HG02610 (cell line): ENCODE results near the gene ARPC5L.
"Not testable (repeated sequence)": the region's sequence is repeated elsewhere in the genome, so short reads cannot be mapped to it uniquely, and the experiment has no call there.

Experiments used
- ATAC-seq: cut with Tn5 transposase; IDR thresholded peaks from one replicate; pipeline ENCODE4 v1.9.1; 2021; ENCODE audit warnings: mild to moderate bottlenecking, moderate library complexity; ENCODE audit not compliant: unreplicated experiment

Gene ARPC5L

DNA sequence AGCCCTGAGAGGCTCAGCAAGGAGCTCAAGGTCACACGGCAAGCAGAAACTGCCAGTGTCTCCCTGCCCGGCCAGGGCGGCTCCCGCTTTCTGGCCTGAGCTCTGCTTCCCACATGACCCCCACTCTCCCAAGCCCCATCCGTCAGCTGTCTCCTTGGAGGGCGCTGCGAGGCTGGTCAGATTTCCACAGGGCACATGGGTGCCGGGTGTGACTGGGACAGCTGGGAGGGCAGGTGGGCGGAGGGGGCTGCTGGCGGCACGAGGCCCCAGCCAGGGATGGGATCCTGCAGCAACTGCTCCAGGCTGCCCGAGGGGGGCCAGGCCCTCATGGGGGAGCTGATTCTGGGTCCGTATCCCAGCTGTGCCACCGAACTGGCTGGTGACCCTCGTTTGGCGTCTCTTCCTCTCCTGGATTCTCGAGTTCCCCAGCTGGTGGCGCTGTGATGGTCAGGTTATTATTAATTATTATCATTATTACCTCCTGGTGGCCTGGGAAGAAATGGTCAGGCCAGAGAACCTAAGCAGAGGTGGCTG, 21.6 kb upstream of the ARPC5L start:
- no peak for ATAC-seq

DNA sequence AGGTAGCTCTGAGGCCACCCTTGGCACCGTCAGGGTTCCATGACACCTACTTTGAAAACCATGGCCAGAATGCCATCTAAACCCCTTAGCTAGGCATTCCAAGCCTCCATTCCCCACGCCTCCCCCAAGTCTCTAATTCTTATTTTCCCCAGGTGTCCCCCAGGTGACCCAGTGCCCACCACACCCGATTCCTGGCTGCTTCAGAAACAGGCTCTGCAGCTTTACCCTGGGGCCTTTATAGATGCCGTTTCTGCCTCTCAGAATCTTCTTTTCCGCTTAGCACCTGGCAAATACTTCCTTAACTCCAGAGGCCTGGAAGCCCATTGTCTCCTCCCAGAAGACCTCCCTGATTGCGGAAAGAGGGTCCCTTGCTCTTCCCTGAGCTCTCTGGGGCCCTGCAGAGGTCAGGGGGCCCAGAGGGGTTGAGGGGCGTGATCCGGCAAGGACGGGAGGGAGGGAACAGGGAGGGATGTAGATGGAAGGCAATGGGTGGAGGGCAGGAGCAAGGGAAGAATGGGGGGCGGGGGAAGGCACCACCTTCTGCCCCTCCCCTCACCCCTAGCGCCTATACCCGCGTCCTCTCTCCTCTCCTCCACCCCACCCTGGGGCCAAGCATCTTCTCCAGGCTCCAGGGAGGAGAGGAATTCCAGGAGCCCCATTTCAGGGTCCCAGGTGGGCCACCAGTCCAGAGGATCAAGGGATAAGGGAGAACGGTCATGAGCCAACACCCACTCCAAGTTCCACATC, 20.7 kb upstream of the ARPC5L start:
- ATAC-seq = no peak

DNA sequence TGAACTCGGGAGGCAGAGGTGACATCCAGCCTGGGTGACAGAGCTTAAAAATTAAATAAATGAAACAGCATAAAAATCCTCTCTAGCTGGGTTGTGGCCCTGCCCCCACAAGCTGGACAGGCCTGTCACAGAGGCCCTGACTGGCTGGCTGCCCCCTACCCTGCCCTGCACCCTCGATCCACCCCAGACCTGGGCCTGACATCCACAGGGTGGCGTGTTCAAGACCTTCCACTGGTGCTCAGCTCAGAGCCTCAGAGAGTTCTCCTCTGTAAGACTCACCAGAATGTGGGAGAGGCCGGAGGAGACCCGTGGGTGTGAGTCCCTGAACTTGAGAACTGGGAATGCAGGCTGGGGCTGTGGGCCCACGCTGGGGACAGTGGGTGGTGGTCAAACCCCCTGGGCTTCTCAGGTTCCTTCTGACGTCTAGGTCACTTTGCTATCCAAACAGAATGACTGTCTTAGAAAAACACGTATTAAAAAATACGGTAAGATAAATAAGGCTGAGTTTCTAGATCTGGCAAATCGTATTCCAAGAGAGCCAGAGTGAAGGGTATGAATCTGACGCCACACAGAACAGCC, 18.4 kb upstream of the ARPC5L start:
- ATAC-seq = no peak

DNA sequence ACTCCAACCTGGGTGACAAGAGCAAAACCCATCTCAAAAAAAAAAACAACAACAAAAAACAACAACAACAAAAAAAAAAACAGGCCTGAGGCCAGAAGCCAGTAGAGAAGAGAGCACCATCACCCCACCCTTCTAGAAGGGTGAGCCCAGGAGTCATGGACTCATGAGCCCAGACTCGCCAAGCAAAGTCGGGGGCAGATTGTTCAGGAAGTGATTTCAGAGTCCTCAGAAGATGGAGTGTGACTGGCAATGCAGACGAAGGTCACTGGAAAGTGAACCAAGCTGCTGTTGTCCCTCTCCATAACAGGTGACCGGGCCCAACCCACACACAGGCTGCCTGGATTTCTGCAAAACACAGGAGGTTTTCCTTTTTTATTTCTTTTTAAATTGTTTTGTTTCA, 17.6 kb upstream of the ARPC5L start:
- no peak for ATAC-seq

DNA sequence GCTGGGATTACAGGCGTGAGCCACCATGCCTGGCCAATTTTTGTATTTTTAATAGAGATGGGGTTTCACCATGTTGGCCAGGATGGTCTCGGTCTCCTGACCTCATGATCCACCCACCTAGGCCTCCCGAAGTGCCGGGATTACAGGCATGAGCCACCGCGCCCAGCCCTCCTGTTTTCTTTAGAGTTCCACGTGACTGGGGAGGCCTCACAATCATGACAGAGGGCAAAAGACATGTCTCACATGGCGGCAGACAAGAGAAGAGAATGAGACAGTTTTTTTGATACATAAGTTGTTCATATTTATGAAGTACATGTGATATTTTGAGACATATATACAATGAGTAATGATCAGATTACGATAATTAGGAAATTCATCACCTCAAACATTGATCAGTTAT, 15.5 kb upstream of the ARPC5L start:
- ATAC-seq = not testable (repeated sequence)

DNA sequence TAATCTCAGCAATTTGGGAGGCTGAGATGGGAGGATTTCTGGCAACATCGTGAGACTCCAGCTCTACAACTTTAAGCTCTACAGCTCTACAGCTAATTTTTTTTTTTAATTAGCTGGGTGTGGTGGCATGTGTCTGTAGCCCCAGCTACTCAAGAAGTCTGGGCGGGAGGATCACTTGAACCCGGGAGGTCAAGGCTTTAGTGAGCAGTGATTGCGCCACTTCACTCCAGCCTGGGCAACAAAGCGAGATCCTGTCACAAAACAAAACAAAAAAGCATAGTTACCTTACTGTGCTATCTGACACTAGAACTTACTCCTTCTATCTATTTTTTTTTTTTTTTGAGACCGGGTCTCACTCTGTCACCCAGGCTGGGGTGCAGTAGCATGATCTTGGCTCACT, 15.0 kb upstream of the ARPC5L start:
- no peak for ATAC-seq

DNA sequence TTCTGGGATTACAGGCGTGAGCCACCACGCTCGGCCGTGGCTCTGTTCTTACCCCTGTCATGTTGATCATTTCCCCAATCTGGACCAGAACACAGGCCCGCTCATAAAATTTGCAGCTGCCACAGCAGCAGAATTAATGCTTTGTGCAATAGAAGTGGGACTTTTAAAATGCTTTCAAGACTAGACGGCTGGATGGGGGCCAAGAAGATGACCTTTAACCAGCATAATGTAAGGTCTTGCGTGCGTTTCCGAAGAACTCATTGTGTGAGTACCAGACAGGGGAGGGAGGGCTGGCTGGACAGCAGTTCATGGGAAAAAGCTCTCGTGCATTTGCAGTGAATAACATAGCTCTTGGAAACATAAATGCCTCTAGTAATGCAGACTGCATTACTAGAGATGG, 12.1 kb upstream of the ARPC5L start:
- ATAC-seq = no peak

DNA sequence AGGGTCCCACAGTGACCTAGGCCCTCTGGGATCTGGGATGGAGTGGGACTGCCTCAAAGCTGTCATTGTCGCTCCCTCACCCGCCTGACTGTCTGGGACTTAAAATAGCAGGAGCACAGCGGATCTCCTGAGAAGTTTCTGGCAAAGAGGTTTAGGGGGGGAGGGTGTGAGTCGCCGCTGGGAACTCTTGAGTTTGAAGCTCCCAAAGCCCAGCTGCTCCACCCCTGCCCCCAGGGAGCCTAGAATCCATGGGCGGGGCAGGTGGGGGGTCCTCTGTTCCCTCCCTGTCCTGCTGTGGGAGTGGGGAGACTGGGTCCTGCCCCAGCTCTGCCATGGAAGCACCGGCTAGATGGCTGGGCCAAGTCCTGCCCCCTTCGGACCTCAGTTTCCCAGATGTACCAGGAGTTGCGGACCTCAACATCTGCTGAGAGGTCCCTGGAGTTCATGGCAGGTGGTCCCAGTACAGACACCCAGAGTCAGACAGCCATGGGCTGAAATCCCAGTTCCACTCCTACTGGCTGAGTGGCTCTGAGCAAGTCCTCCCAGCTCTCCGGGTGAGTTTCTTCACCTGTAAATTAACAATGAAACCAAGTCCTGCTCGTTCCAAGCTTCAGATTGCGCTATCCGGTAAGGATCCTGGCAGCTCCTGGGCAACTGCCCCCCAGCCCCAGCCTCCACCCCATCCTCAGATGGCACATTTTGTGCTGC, 9.7 kb upstream of the ARPC5L start:
- no peak for ATAC-seq

DNA sequence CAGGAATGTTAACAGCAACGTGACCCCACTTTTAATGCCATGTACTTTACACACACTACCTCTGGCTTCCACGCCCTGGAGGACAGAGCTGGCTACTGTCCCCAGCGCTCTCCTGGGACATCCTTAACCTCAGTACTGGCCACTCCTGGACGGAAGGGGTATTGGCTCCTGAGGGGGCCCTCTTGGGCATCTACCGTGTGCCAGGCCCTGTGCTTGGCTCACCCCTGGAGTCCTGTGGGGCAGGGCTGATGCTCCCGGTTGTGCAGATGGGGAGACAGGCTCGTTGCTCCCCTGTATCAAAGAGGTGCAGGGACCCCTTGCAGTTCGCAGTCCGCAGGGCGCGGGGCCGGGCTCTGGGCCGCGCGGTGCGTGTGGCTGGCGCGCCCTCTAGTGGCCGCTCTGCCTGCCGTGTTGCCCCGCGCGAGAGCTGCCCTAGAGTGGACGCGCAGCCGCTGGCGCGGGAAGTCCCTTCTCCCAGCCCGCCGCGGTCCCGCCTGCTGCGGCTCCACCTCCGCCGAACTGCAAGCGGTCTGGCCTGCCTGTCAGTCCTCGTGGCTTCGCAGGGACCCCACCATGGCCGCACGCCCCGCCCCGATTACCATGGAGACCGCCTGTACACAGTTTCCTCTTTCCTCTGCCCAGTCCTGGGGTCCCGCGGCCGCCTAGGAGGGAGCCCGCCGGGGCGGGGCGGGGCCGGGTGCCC, 8.9 kb upstream of the ARPC5L start, which contains the start of gene WDR38:
Gene WDR38, plus strand, starts transcription at position 632 of the 703 bp plus-strand sequence. CDS start 72 bp downstream, outside the sequence.
- peak; percentile 80 for ATAC-seq

DNA sequence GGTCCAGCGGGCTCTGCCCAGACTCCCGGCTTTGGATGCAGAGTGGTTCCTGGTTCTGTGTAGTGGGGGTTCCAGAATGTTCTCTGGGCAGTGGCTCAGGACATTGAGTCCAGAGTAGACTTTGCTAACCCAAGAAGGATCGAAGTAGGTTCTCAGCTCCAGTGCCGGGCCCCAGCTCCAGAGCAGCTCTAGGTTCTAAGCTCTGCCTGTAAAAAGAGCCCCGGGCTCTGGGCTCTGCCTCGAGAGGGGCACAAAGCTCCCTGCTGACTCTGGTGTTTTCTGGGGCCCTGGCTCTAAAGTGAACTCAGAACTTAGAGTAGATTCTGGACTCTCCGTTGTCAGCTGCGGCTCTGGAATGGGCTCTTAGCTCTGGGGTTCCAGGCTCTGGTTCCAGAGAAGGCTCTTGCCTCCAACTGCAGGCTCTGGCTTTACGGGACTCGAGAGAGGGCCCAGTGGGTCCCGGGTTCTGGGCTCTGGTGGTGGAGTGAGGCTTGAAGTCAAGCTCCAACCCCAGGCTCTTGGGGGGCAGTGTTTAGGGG, 8.3 kb upstream of the ARPC5L start:
- no peak for ATAC-seq

DNA sequence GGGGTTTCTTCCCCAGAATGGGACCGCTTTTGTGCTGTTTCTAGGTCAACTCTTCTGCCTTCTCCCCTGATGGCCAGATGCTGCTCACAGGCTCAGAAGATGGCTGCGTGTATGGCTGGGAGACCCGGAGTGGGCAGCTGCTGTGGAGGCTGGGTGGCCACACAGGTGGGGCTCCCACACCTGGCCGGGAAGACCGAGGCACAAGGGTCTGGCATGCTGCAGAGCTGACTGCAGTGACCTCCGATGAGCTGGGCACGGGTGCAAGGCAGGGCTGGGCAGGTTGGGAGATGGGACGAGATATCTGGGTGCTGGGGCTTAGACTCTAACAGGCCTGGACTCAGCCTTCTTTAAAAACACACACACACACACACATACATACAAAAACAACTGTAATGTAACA, 7.8 kb upstream of the ARPC5L start:
- no peak for ATAC-seq

DNA sequence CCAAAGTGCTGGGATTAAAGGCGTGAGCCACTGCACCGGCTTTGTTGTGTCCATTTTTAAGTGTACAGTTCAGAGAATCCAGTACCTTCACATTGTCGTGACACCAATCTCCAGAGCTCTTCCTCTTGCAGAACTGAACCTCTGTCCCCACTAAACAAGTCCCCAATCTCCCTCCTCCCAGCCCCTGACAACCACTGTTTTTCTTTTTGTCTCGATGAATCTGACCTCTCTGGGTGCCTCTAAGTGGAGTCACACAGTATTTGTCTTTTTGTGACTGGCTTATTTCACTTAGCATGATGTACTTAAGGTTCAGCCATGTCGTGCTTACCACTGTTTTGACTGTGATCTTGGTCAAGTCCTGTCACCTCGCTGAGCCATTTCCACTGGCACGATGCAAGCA, 7.1 kb upstream of the ARPC5L start:
- no peak for ATAC-seq

DNA sequence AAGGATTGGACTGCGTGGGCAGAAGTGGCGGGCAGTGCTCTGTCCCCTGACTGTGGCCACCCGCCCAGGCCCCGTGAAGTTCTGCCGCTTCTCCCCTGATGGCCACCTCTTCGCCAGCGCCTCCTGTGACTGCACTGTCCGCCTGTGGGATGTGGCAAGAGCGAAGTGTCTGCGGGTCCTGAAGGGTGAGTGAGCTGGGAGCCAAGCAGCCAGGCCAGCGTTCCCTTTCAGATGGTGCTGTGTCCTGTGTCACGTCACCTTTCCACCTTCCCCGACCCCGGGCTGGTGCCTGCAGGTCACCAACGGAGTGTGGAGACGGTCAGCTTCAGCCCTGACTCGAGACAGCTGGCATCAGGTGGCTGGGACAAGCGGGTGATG, 6.4 kb upstream of the ARPC5L start:
- ATAC-seq = no peak

DNA sequence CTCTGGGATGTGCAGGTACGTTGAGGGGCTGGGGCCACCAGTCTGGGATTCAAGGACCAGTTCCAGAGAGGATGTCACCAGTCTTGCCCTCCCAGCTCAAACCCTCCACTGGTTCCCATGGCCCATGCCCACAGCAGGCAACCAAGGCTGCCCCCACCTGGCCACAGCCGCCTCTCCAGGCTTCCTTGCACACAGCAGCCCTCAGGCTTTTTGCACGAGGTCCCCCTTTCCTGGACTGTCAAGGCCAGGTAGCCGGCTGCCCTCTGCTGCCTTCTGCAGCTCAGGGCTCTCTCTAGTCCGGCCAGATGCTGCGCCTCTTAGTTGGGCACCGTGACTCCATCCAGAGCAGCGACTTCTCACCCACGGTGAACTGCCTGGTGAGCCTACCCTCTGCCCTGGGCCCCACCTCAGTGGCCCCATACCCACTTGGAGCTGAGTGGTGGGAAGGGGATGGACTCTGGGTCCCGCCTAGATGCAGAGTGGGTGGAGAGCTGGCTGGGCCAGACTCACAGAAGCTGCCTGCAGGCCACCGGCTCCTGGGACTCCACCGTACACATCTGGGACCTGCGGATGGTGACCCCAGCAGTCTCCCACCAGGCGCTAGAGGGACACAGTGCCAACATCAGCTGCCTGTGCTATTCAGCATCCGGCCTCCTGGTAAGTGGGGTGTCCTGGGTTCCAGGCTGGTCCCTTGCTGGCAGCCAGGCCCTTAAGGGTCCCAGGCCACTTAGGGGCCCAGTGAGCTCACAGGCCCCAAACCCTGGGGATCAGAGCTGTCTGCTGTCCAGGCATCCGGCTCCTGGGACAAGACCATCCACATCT, 5.8 kb upstream of the ARPC5L start:
- ATAC-seq = no peak

DNA sequence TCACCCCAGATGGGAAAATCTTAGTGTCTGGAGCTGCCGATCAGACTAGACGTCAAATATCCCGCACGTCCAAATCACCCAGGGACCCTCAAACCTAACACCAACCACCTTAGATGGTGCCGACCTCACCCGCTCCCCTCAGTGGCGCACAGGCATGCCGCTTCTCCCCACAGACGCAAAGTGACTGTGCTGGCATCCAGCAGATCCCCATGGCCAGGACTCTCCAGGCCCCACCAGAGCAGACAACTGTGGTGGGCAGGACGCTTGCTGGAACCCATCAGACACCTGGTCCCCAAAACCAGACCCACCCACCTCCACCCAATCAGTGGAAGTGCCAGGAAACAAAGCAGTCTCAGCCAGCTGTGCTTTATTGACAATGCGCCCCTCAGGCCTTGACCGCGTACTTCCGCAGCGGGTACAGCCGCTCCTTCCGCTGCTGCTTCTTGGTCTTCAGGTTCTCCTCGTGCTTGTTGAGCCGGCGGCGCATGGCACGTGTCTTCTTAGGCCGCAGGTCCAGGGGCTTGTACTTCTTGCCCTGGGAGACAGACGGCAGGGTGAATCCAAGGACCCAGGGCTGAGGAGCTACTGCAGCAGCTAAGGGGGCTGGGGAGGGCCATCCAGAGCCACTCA, 4.3 kb upstream of the ARPC5L start:
- no peak for ATAC-seq

DNA sequence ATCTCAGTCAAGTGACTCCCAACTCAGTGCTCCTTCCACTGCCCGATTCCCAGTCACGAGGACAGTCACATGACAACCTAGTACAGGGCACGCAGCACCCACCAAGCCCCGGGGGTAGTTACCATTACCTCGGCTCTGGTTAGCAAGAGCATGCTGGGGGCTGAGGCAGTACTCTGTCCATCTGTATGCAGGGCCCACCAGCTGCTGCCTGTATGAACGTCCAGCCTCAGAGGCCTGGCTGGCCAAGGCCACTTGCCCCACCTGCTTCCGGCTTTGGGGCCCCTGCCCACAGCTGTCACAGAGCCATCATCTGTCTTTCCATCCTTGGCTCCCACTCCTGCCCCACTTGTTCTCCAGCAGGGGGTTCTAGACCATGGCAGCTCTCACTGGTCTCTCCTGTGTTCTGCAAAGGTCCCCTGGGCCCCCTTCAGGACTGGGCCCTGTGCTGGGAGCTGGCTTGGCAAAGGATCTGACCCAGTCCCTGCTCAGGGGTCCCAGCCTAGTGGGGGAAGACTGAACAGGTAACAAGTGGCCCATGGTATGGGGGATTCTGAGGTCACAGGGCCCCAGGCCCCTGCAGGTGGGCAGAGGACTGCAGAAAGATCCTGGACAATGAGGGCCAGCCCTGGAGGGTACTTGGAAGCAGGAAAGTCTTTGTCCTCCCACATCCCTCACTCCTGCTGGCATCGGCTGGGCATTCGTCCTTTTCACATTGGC, 3.4 kb upstream of the ARPC5L start:
- ATAC-seq = no peak

DNA sequence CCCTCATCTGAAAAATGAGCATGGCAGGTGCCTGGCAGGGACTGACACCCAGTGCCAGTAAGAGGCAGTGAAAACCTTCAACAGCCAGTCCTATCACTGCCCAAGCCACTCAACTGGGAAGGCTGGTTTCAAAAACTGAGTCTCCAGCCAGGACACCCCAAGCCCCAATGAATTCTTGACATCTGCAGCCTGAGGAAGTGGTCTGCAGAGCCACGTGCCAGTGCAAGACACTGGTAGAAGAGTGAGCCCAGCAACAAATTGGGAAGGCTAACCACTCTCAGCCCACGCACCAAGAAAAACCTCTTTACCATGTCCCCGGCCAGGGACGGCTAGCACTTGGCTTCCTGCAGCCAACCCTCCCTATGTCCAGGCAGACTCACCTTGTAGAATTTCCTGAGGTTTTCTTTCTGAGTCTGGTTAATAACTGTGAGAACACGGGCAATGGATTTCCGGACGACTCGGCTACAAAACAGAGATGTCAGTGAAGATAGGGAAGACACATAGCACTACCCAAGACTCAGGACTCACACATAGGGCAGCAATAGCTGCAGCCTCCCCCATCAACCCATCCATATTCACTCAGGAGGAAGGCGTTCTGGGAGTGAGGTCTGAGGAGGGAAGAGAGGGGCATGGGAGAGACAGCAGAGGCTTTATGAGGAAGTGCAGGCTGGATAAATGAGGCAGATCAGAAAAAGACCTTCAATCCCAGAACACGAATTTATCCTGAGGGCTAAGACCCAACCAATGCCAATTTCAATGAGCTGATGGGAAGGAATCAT, 1.9 kb upstream of the ARPC5L start:
- no peak for ATAC-seq

DNA sequence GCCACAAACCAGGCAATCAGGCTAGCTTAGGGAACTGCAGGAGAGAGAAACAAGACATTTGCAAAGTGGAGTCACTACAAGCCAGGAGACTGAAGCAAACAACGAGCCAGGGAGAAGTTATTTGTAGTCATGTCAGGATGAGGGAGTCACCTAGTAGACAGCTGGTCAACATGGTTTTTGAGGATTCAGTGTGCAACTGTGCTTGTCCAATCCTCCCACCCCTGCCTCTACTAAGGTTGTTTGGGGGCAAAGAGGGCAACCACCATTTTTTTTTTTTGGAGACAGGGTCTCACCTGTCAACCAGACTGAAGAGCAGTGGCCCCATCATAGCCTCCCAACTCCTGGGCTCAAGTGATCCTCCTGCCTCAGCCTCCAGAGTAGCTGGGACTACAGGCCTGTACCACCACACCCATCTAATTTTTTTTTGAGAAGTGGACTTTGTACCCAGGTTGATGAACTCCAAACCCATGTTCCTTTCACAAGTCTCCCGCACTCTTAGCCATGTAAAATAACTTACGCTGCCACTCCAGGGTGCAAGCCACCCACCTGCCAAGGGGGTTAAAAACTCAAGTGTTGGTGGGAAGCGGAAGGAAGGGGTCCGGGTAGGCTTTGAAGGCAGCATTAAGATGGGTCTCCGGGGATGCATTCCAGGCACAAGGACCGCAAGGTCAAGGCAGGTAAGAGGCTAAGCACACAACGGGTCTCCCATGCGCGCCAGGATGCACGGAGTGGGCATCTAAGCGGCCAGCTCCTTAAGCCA, 1.2 kb upstream of the ARPC5L start:
- ATAC-seq = no peak
